Mucosa of descending colon (tissue), 3 donors: ENCODE results near the gene TIGD1. TPM values are rescaled to one million over a fixed set of nuclear protein-coding genes. Genes with fewer than 3 reads are reported as not detected.

Experiments
- ATAC-seq: fragments of 200-7000 bp; cut with Tn5 transposase; one replicate; pipeline ENCODE4 v1.9.1; 2020; ENCODE audit warnings: mild to moderate bottlenecking, moderate library complexity
- DNase-seq, 3 donors: peaks; one replicate each; pipeline ENCODE4 v3.0.0-alpha.2; 2020
- H3K36me3 ChIP-seq: fragments of 200-600 bp; one replicate; pipeline ENCODE4 v1.8.0; 2021; ENCODE audit warnings: low read depth, mild to moderate bottlenecking
- H3K4me1 ChIP-seq: fragments of 200-600 bp; one replicate; pipeline ENCODE4 v1.8.0; 2021; ENCODE audit warnings: low read depth, mild to moderate bottlenecking
- H3K4me3 ChIP-seq: fragments of 200-600 bp; one replicate; pipeline ENCODE4 v1.8.0; 2021; ENCODE audit warnings: mild to moderate bottlenecking
- H3K9me3 ChIP-seq: fragments of 200-600 bp; one replicate; pipeline ENCODE4 v1.8.0; 2021; ENCODE audit warnings: mild to moderate bottlenecking
- intact Hi-C, 2 donors: fragments of 100-400 bp; cut with DNase I in 1 of 2; cut with micrococcal nuclease in 1 of 2; formaldehyde crosslinking; loops; one replicate each; pipeline versions ENCODE4 v1.11.0 to v1.11.1; 2022; cut with DNase I, micrococcal nuclease
- total RNA-seq, 3 donors: library from RNA; stranded (reverse); fragmentation: NEBNext Ultra II Directional in 2 of 3; extraction: Animal tissue kit (Norgen Biotek cat#: 25700) in 2 of 3; gene quantifications; one replicate each; pipeline versions ENCODE4 v1.2.1 to v1.2.4, GENCODE V29; 2021 to 2023
- TF ChIP-seq, protein P1 (sequence below): fragments of 200-600 bp; IDR thresholded peaks from one replicate; pipeline ENCODE4 v1.8.0; 2022; ENCODE audit warnings: antibody characterized with exemption, mild to moderate bottlenecking
- donor health status: DM: no; HTN: no; CAD: no; lungs with moderate emphysema.
- donor health status: DM: no; HTN: no; CAD: no.
- donor health status: DM: no; HTN: yes; CAD: no.

TIGD1 gene
- total RNA-seq, 3 donors from 2014 or later = 4.1 to 5.6 (median 5.4) TPM

DNA sequence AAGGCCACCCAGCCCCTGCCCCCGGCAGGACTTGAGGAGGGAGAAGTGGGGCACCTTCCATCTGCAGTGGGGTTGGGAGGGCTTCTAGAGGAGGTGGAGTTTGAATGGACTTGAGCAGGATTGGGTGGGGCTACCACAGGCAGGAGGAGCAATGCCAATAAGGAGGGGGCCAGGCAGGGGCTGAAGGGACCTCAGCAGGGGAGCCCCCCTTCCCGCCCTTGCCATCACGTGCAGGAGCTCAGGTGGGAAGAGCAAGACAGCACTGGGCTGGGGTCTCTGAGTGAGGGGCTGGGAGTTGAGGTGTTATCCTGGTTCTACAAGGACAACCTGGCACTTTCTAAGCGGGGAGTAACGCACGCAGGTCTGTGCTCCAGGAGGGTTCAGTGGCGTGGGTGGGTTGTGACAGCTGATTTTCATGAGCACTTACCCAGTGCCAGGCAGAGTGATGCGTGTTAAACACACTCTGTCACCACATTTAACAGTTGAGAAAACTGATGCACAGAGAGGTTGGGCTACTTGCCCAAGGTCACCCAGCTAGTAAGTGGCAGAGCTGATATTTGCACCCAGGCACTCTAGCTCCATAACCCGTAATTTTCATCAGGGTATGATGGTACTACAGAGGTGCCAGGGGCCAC, 19.6 kb downstream of the TIGD1 start:
- Histone ChIP-seq H3K9me3 (no peaks in the 10 kb centered on the region), H3K4me3 (no peak overlapping the region), H3K36me3 (no peaks in the 10 kb centered on the region), H3K4me1 (no peaks in the 10 kb centered on the region)
- ATAC-seq (no peak), DNase-seq (peak in 2 of 3 donors; percentile 11 to 21)
- TF ChIP-seq, protein P1, sequence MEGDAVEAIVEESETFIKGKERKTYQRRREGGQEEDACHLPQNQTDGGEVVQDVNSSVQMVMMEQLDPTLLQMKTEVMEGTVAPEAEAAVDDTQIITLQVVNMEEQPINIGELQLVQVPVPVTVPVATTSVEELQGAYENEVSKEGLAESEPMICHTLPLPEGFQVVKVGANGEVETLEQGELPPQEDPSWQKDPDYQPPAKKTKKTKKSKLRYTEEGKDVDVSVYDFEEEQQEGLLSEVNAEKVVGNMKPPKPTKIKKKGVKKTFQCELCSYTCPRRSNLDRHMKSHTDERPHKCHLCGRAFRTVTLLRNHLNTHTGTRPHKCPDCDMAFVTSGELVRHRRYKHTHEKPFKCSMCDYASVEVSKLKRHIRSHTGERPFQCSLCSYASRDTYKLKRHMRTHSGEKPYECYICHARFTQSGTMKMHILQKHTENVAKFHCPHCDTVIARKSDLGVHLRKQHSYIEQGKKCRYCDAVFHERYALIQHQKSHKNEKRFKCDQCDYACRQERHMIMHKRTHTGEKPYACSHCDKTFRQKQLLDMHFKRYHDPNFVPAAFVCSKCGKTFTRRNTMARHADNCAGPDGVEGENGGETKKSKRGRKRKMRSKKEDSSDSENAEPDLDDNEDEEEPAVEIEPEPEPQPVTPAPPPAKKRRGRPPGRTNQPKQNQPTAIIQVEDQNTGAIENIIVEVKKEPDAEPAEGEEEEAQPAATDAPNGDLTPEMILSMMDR = no peak
- intact Hi-C loops = no loop called here

DNA sequence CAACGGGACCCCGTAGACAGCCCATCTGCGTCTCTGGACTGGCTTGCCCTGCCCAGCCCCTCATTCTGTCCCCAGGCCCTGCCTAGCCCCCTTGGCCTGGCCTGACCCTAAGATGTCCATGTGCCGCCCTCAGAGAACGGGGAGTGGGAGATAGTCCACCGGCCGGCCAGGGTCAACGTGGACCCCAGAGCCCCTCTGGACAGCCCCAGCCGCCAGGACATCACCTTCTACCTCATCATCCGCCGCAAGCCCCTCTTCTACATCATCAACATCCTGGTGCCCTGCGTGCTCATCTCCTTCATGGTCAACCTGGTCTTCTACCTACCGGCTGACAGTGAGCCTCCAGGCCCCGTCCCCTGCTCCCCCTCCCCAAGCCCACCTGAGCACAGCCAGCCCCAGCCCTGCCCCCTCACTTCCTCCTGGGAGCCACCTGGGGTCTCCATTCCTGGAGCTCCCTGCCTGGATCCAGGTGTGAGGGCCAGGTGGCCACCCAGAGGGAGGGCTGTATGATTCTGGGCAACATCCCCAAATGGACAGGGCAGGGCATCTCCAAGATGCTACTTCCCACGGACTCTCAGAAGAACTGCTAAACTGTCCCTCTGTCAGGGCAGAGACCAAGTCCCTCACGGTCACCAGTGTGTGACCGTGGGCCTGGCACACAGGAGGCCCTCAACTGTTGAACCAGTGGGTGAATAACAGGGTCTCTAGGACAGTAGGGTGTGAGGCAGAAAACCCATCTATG, 20.4 kb downstream of the TIGD1 start:
- no peaks in the 10 kb centered on the region for H3K4me1 ChIP-seq
- TF ChIP-seq, protein P1 = no peak
- intact Hi-C loops = no loop called here
- H3K9me3 ChIP-seq = no peaks in the 10 kb centered on the region
- H3K36me3 ChIP-seq = no peaks in the 10 kb centered on the region
- ATAC-seq (no peak), DNase-seq (peak in 2 of 3 donors; percentile 10 to 37)
- no peak overlapping the region for H3K4me3 ChIP-seq

DNA sequence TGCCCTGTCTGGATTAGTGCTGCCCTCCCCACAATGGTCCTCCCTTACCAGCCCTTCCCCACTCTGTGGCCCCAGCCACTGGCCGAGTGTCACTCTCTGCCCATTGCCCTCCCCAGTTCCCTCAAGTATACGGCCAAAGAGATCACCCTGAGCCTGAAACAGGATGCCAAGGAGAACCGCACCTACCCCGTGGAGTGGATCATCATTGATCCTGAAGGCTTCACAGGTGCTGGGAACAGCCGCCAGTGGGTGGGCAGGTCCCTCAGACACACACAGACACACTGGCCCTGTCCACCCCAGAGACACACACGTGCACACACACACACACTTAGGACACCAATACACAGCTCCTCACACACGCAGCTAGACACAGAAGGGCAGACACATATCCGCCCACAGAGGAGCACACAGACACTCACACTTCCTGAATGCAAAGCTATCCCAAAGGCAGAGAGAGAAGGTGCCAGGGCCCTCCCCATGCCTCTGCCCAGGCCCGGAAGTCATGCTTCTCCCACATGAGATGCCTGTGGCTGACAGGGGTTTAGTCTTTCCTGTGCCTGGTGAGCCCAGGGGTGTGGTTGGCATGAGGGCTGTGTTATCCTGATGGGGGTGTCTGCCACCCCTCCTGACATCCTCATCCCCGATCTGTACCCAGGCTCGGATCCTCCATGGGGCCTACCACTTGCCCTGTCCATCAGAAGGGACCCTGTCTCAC, 21.5 kb downstream of the TIGD1 start:
- no peaks in the 10 kb centered on the region for H3K36me3 ChIP-seq
- intact Hi-C loops = no loop called here
- TF ChIP-seq, protein P1 = no peak
- H3K4me1 ChIP-seq = peaks cover 5% of the 10 kb centered on the region
- H3K9me3 ChIP-seq = no peaks in the 10 kb centered on the region
- H3K4me3 ChIP-seq = no peak overlapping the region
- DNase-seq (peak in 2 of 3 donors; percentile 5 to 18), ATAC-seq (no peak)

DNA sequence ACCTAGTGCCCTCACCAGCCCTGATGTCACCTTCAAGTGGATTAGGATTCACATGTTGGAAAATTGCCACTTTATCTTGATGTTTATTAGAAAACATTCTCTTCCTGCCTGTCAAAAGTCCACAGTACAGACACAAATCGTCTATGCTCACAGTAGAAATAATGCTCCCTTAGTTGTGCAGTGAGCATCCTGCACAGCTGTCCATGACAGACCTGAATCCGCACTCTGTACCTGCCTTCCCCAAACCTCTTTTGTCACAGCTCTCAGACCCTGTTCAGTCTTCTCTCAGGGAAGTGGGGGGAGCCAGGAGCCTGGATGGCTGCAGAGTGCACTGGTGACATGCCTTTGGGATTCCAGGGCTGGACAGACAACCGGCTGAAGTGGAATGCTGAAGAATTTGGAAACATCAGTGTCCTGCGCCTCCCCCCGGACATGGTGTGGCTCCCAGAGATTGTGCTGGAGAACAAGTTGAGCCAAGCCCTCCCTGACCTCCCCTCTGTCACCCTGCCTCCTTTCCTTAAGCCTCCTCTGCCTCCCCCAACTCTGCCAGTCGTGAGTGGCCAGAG, 22.4 kb downstream of the TIGD1 start:
- intact Hi-C loops = no loop called here
- no peak overlapping the region for H3K4me3 ChIP-seq
- H3K9me3 ChIP-seq = no peaks in the 10 kb centered on the region
- ATAC-seq (no peak), DNase-seq (peak in 2 of 3 donors; percentile 11 to 12)
- TF ChIP-seq, protein P1 = no peak
- H3K36me3 ChIP-seq = no peaks in the 10 kb centered on the region
- H3K4me1 ChIP-seq = peaks cover 9% of the 10 kb centered on the region

DNA sequence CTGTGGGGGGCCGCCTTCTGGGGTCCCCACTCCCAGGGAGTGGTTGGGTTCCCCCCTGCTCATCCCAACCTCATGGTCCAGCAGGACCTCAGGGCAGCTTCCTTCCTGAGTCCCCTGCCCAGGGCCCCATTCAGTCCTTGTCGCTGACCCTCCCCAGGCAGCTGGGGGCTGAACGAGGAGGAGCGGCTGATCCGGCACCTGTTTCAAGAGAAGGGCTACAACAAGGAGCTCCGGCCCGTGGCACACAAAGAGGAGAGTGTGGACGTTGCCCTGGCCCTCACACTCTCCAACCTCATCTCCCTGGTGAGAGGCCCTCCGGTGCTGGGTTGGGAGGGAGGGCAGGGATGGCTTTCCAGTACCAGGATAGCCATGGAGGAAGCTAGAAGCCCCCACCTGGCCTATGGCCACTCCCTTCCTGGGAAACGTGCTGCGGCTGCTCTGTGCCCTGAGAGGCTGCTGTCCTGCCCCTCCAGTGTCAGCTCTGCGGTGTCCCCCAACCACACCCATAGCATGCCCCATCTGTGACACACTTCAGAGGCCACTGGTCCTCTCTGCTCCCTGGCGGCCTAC, 23.9 kb downstream of the TIGD1 start:
- no peak for ATAC-seq
- Histone ChIP-seq H3K4me1 (peaks cover 17% of the 10 kb centered on the region), H3K4me3 (no peak overlapping the region), H3K9me3 (no peaks in the 10 kb centered on the region), H3K36me3 (no peaks in the 10 kb centered on the region)
- peak in 1 of 3 donors; percentile 36 for DNase-seq
- TF ChIP-seq, protein P1 = no peak
- intact Hi-C loops = no loop called here
